Subcutaneous adipose tissue (tissue), 4 donors: ENCODE data around the gene RBP7. TPM values are rescaled to one million over a fixed set of nuclear protein-coding genes. Genes with fewer than 3 reads are reported as not detected.

ENCODE experiments used
- CTCF ChIP-seq: fragments of 450-650 bp; IDR thresholded peaks from one replicate; pipeline ENCODE4 v1.5.1; 2016; ENCODE audit warnings: low read depth, mild to moderate bottlenecking, control low read depth, antibody characterized with exemption, moderate library complexity
- total RNA-seq, 4 donors: library from RNA; depleted of rRNA; stranded (reverse); fragments of >200 nt; gene quantifications; one replicate each; pipeline ENCODE4 v1.1.0, GENCODE V29; 2016

RBP7 gene
- total RNA-seq, result 100 to 1,000 TPM in 3 of 4 donors, 10 to 100 TPM in 1; 77.3 to 312 (median 215) TPM

DNA sequence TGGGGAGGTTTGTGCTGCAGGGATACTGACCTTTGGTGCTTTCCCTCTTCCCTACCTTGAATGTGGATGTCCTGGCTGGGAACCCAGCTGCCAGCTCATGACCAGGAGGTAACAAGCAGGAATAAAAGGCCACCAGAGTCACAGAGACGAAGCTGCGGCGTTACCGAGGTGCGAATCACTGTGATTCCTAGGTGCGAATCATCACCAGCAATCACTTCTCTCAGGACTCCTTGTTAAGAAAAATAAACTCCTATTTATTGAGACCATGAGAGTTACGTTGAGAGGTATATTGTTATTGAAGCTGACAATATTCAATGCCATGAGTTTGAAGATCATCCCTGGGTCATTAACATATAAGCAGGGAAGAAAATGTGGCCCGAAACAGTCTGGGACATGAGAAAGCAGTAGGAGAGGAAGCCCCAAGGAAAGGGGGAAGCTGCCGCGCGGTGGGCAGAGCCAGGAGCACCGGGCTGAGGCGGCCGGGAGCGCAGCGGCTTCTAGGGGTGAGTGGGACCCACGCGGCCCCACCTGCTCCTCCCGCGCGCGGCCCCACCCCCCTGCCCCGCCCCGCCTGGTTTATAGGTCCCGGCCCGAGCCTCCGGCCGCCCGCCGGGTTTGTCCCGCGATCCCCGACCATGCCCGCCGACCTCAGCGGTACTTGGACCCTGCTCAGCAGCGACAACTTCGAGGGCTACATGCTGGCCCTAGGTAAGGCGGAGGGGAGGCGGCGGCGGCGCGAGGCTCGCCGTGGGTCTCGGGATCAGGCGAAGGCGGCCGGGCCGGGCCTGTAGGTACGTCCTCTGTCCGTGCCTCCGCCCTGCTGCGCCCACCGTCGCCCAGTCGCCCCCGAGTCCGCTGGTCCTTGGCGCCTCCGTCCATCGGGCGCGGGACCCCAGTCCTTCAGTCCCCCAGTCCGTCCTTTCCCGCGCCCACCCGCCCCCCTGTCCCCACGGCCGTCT lies at the start of gene RBP7:
TSS of gene RBP7 (plus strand) at position 605 of the 959 bp plus-strand sequence. CDS start at position 636, 31 bp downstream.
- TF ChIP-seq CTCF, result no peak

DNA sequence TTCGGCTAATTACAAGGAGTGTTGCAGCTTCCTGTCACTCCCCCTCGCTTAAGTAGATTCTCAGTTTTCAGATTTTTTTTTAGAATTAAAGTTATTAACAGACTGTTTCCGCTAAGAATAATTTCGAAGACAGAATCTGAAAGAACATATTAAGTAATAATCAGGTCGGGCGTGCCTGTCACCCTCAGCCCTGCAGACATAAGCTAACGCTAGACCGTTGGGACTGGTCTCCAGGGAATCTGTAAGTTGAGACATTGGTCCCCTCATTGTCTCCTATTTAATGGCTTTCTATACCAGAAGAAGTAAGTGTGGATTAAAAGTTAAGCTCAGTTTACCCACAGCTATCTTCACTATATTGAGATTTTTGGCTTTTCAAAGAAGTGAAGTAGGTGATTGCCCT lies 39.3 kb upstream of the RBP7 start:
- TF ChIP-seq CTCF, result no peak

GRCh38 chr1:9960011-9960410 lies 37.0 kb upstream of the RBP7 start:
- no peak for TF ChIP-seq CTCF

GRCh38 chr1:9960706-9961562 lies 36.1 kb upstream of the RBP7 start:
- no peak for TF ChIP-seq CTCF

GRCh38 chr1:9984253-9984652 lies 12.8 kb upstream of the RBP7 start:
- TF ChIP-seq CTCF, result no peak

DNA sequence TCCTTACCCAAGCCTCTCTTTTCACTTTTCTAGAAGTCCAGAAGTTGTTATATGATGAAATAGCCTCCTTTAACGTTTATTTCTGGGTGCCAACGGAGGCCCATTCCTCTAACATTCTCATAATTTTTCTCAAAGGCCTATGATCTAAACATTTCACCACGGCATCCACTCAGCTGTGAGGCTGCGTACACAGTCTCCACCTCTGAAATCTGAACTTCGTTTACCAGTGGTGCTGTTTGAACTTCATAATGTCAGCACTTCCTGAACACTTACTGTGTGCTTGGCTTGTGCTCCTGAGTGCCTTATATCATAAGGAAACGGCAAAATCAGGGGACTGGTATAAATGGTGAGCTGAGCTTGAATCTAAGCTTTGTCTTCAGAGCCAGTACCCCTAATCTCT lies 12.0 kb upstream of the RBP7 start:
- no peak for TF ChIP-seq CTCF

DNA sequence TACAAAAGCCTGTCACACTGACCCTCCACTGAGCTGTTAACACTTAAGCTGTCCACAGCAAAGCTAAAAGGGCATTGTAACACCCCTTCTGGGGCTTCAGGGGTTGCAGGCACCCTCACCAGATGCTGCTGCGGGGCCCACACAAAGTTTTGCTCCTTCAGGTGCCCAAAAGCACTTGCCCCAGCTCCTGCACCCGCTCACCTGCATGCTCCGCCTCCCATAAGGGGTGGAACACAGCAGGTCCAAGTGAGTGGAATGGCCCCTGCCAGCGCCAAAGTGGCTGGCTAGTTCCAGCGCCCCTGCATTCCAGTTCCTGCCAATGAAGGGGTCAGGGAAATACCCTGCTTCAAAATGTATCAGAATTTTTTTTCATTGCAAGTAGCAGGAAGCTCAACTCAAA lies 7.3 kb upstream of the RBP7 start:
- no peak for TF ChIP-seq CTCF
